ENCODE measurements around the gene DAO.

The DAO gene

GRCh38 chr12:108850854-108851573, 28.9 kb upstream of the DAO start:
- H3K27ac ChIP-seq: no peak overlapping the region
- no peak for TF ChIP-seq CTCF (conservative IDR thresholded peaks at IDR 0.05)

- no peak overlapping the region; the same call in 1 of the 2 replicates for H3K27ac ChIP-seq
- no peak for TF ChIP-seq CTCF (conservative IDR thresholded peaks at IDR 0.05)
Measured at GRCh38 chr12:108852674-108853309, 27.1 kb upstream of the DAO start.

- H3K27ac ChIP-seq: no peak overlapping the region
- TF ChIP-seq CTCF (conservative IDR thresholded peaks at IDR 0.05): no peak
Measured at GRCh38 chr12:108853426-108853825, 26.5 kb upstream of the DAO start.

- peak overlapping the region; percentile 95; the same call in 1 of the 2 replicates for H3K27ac ChIP-seq
- TF ChIP-seq CTCF (conservative IDR thresholded peaks at IDR 0.05): no peak
Measured at GRCh38 chr12:108853981-108854446, 25.9 kb upstream of the DAO start.

- TF ChIP-seq CTCF (conservative IDR thresholded peaks at IDR 0.05): no peak
- peak overlapping the region; percentile 95 for H3K27ac ChIP-seq
Measured at GRCh38 chr12:108854451-108855283, 25.2 kb upstream of the DAO start.

GRCh38 chr12:108855284-108856169, 24.4 kb upstream of the DAO start:
- peak overlapping the region; percentile 95 for H3K27ac ChIP-seq
- TF ChIP-seq CTCF (conservative IDR thresholded peaks at IDR 0.05): no peak

All from VCaP (cell line).